Stimulated activated CD4-positive, alpha-beta T cell treated with anti-CD3 and anti-CD28 coated beads, Interleukin-1b, Interleukin-23, amount 100 ng/mL, for 1 hour (primary cell): ENCODE measurements around the gene LARP1B.
"Not testable (repeated sequence)": the region's sequence is repeated elsewhere in the genome, so short reads cannot be mapped to it uniquely, and the experiment has no call there.

Experiments used
- DNase-seq, 2 donors: peaks; one replicate each; pipeline ENCODE4 v3.0.0-alpha.2; 2020; ENCODE audit warnings: low read depth in 2 of 2

LARP1B gene

DNA sequence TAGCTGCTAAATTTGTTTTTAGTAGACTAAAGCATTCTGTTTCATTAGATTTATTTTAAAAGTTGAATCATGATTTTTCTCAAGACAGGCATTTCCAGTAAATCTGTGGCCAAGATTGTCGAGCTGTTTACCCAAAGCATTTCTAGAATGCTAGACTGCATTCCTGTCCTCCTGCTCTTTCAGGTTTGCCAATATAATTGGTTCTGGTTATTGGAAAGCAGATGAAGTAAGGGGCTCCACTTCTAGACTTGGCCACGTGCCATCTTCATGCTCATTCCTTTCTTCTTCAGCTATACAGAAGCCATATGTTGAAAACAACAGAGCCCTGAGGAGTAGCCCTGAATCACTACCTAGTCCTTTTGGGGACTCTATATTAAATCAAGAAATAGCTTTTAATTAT, 164.0 kb downstream of the LARP1B start:
- no peak for DNase-seq

DNA sequence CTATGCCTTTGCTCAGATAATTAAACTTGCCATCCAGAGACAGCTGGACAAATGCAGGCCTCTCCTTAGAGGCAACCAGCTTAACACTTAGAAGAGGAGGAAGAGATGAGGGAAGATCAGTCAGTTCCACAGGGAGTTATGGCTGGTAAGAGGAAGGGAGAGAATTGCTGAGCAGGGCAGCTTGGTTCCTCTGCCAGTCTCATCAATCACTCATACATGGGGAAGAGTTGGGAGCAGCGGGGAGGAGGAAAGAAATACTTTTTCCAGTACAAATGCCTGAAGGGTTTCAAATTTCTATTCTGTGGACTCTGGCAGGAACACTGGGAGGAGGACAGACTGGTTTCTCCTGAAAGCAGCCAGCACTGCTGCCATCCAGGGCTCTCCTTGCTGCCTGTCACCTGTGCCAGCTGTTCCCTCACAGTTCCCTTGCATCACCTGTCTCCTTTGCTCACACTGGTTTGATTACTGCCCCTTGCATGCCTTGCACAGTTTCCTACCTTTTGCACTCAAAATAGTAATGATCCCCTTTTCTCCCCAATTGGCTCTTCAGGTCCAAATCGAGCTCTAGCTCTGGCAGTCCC, 167.0 kb downstream of the LARP1B start:
- no peak for DNase-seq

GRCh38 chr4:128228845-128229795, 168.0 kb downstream of the LARP1B start:
- DNase-seq, result no peak

DNA sequence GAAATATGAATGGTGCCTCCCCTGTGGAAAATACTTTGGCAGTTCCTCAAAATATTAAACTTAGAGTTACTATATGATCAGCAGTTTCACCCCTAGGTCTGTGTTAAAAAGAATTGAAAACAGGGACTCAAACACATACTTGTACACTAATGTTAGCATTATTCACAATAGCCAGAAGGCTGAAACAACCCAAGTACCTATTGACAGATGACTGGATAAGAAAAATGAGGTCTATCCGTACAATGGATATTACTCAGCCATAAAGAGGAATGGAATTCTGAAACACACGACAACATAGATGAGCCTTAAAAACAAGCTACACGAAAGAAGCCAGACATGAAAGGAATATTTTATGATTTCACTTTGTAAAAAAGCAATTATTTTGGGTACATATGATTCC, 171.6 kb downstream of the LARP1B start:
- DNase-seq, result no peak

DNA sequence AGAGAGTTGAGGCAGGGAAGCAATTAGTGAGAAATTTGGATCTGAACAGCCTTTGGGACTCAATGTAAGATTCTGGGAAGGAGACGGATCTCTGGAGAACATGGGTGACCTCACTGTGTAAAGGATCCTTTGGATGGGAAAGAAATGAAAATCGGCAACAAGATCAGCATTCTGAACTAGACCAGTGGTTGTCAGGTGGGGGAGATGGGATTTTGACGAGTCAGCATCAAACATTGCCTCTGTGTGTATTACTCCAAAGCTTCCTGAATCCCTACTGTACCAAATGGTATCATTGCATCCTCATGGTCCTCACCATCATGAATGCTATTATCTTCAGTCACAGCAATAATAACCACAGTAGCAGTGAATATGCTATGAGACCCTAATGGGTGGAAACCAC, 173.7 kb downstream of the LARP1B start:
- no peak for DNase-seq

GRCh38 chr4:128241019-128241418, 179.9 kb downstream of the LARP1B start:
- no peak for DNase-seq

GRCh38 chr4:128241425-128241913, 180.4 kb downstream of the LARP1B start:
- DNase-seq, result no peak

GRCh38 chr4:128241981-128242380, 180.9 kb downstream of the LARP1B start:
- no peak for DNase-seq

DNA sequence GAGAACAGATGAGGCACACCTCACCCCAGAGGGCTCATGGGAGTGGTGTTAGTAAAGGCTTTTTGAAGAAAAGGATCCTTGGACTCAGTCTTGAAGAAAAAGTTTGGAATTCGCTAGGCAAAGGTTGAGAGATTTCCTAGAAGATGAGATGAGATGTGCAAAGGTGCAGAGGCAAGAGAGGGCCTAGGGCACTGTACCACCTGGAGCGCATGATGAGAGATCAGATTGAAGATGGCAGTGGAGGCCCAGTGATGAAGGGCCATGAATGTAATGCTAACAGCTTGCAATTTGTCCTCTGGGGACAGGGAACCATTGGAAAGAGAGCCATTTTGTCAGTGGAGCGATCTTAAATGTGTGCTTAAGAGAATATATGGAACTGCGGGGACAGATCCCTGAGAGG, 181.5 kb downstream of the LARP1B start:
- no peak for DNase-seq

DNA sequence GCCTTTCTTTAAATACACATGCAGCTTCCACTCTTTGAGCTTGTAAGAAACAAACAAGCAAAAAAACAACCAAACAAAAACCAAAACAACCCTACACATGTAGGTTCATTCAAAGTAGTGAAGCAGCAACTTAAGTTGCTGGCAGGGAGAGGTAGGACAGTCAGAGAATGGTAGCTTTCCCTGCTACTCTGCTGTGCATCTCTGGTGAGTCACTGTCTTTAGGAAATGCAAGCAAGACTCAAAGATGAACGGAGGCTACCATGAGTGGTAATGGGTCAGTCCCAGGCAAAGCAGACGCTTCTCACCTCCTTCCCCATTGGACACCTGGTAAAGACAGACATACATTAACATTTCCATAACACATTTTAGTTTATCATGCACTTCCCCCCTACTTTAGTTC, 183.3 kb downstream of the LARP1B start:
- DNase-seq, result no peak

DNA sequence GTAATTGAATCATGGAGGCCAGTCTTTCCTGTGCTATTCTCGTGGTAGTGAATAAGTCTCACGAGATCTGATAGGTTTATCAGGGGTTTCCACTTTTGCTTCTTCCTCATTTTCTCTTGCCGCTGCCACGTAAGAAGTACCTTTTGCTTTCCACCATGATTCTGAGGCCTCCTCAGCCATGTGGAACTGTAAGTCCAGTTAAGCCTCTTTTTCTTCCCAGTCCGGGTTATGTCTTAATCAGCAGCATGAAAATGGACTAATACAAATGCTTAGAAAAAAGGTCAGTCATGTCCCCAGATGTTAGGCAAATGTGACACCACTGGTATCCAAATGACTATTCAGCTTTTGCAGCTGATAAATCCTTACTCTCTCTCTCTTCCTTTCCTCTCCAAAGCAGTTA, 184.3 kb downstream of the LARP1B start:
- not testable (repeated sequence) for DNase-seq

DNA sequence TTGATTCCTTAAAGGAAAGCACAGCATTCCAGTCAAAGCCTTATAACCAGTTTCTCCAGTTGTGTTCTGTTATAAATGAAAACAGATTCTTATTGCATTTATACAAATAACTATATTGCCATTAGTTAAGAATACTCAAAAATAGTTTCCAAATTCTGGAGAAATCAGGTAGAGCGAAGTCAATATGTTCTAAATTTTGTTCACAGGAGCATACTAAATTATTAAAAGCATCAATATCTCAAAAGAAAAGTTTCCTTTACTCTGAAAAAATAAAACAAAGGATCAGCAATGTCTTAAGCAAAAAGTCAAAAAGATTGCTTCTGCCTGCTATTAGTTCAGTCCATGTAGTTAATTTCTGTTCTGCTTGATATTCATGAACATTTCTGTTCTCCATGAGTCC, 186.8 kb downstream of the LARP1B start:
- no peak for DNase-seq

DNA sequence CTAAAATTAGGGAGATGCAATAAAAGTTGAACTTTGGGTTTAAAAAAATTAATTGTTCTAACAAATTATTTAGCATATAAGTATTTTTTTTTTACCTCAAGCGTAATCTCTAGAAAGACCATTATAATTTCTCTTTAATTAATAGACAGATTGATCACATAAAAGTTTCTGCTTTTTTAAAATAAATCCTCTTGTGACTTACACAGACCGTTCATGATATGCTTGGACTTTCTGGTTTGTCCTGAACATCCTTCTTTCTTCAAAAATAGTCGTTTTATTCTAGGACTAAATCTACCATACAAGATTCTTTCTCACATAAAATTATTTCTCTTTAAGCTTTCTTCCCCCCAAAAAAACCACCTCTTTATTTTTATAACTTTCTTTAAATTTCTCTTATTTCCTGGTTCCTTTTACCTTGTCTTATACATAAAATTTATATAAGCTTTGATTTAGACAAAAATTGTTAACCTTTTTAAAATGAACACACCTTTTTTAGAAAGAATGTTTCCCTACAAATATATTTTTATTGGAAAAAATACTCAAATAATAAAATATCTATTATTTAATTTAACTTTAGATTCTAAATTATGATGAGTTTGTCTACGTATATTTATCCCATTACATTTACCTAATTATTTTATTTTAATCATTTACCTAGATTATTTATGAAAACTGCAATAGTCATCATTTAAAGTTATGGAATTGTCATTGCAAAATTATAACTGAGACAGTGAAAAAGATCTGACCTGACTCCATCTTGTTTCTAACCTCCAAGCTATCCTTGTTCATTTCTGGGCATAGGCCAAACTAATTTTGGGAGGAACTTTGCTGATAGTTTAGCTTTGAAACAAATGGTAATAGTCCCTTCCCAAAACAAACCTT, 188.9 kb downstream of the LARP1B start:
- DNase-seq, result no peak

DNA sequence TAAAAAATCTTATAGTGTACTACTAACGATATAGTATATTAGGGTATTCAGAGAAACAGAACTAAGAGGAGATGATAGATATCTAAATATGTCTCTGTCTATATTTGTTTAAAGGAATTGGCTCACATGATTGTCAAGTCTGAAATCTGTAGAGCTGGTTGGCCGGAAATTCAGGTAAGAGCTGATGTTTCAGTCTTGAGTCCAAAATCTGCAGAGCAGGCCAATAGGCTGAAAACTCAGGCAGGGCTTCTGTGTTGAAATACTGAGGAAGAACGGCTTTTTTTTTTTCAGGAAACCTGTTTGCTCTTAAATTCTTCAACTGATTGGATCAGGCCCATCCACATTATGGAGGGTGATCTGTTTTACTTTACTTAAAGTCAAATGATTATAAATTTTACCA, 194.8 kb downstream of the LARP1B start:
- DNase-seq, result no peak

GRCh38 chr4:128256539-128256938, 195.4 kb downstream of the LARP1B start:
- no peak for DNase-seq

DNA sequence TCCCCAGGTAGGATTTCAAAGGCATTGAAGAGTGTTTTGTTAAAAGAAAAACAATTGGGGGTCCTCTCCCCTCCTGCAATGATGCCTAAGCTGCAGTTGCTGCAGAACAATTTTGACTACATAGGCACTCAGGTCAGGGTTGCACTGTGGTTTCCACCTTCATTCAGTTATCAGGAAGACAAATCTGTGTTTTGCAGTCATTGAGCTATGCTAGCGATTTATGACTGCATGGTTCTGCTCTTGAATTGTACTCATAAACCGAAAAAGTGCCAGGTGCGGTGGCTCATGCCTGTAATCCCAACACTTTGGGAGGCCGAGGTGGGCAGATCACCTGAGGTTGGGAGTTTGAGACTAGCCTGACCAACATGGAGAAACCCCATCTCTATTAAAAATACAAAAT, 197.1 kb downstream of the LARP1B start:
- not testable (repeated sequence) for DNase-seq

- not testable (repeated sequence) for DNase-seq
These were observed 198.8 kb downstream of the LARP1B start for GRCh38 chr4:128259889-128260288.
